GM12878 (cell line): ENCODE data around the gene LAMA5. TPM values are rescaled to one million over a fixed set of nuclear protein-coding genes. Genes with fewer than 3 reads are reported as not detected.
A peak's percentile ranks its signal among the peaks of the same experiment; 100 is the strongest.

Experiments
- ATAC-seq: fragments of 200-7000 bp; cut with Tn5 transposase; 3 replicates; pipeline ENCODE4 v1.9.1; 2020; ENCODE audit warnings: mild to moderate bottlenecking, moderate library complexity
- BruUV-seq: library from RNA; stranded (reverse); fragments of 400-500 nt; replicated peaks from 2 replicates; lab custom pipeline; 2021; lab: Mats Ljungman, UMichigan
- CTCF ChIA-PET: fragments of 300-600 bp; sonication (Branson Sonifier 250); formaldehyde crosslinking; extraction: SDS; loops from one replicate; lab custom pipeline; 2021; ENCODE audit warnings: inconsistent platforms; lab: Yijun Ruan, JAX
- POLR2A ChIA-PET: fragments of 350-600 bp; formaldehyde crosslinking; extraction: SDS; loops from one replicate; lab custom pipeline; 2021; ENCODE audit warnings: inconsistent platforms; lab: Charles Lee
- RAD21 ChIA-PET: fragments of 300-600 bp; sonication (Branson Sonifier 250); formaldehyde crosslinking; loops from one replicate; lab custom pipeline; 2023; ENCODE audit warnings: antibody characterized with exemption; ENCODE audit not compliant: unreplicated experiment; lab: Charles Lee
- SMC1A ChIA-PET: fragments of 300-600 bp; sonication (Branson Sonifier 250); formaldehyde crosslinking; loops from one replicate; lab custom pipeline; 2023; ENCODE audit not compliant: unreplicated experiment, uncharacterized antibody; lab: Charles Lee
- DNase-seq: peaks from one replicate; pipeline ENCODE4 v3.0.0-alpha.2; 2011; ENCODE audit warnings: low read depth, low spot score
- FAIRE-seq: peaks from 3 replicates; lab custom pipeline; 2011; peaks lifted over from hg19 to GRCh38; lab: Jason Lieb, UNC
- H2AFZ ChIP-seq: 2 replicates; pipeline ENCODE4 v1.6.0; 2011; ENCODE audit warnings: low read depth, low read length, control low read depth; ENCODE audit not compliant: control insufficient read depth
- H3K27ac ChIP-seq: 2 replicates; pipeline ENCODE4 v1.5.1; 2011; ENCODE audit warnings: control low read depth; ENCODE audit not compliant: control insufficient read depth, insufficient read depth
- H3K27me3 ChIP-seq, 2 experiments: replicated peaks in 1 of 2; 2 replicates each; pipeline versions ENCODE4 v1.6.0 to v1.6.1; 2011; ENCODE audit warnings: low read length in 1 of 2; ENCODE audit not compliant: control insufficient read depth in 2 of 2, insufficient read depth in 2 of 2
- H3K36me3 ChIP-seq, 2 experiments: 2 replicates each; pipeline ENCODE4 v1.5.1; 2011; ENCODE audit warnings: low read length in 1 of 2; ENCODE audit not compliant: control insufficient read depth in 2 of 2, insufficient read depth in 2 of 2
- H3K4me1 ChIP-seq: 2 replicates; pipeline ENCODE4 v1.6.1; 2011; ENCODE audit warnings: mild to moderate bottlenecking, low read length, moderate library complexity, mixed read lengths; ENCODE audit not compliant: control insufficient read depth, insufficient read depth
- H3K4me2 ChIP-seq: 2 replicates; pipeline ENCODE4 v1.6.0; 2011; ENCODE audit warnings: control low read depth; ENCODE audit not compliant: control insufficient read depth, insufficient read depth
- H3K4me3 ChIP-seq: fragments of 200-600 bp; sonication (generic); 2 replicates; pipeline ENCODE4 v1.5.1; 2016
- H3K79me2 ChIP-seq: 2 replicates; pipeline ENCODE4 v1.6.0; 2011; ENCODE audit warnings: low read length; ENCODE audit not compliant: control insufficient read depth, insufficient read depth
- H3K9ac ChIP-seq: 2 replicates; pipeline ENCODE4 v1.8.0; 2011; ENCODE audit warnings: low read length, control low read depth, mixed read lengths; ENCODE audit not compliant: control insufficient read depth, insufficient read depth
- H3K9me3 ChIP-seq: replicated peaks from 3 replicates; pipeline ENCODE4 v1.5.1; 2011; ENCODE audit warnings: mild to moderate bottlenecking, low read length; ENCODE audit not compliant: control insufficient read depth, insufficient read depth
- H4K20me1 ChIP-seq: 2 replicates; pipeline ENCODE4 v1.6.0; 2011; ENCODE audit not compliant: control insufficient read depth, insufficient read depth
- BMI1 ChIP-seq: fragments of 450-650 bp; IDR thresholded peaks from 2 replicates; pipeline ENCODE4 v1.6.1; 2016; ENCODE audit warnings: mild to moderate bottlenecking, moderate library complexity, borderline replicate concordance
- CHD2 ChIP-seq: IDR thresholded peaks from 2 replicates; pipeline ENCODE4 v1.6.1; 2011; ENCODE audit warnings: low read depth, low read length, improper control_type of control experiment, borderline replicate concordance
- MYB ChIP-seq: fragments of 150-350 bp; IDR thresholded peaks from 2 replicates; pipeline ENCODE4 v1.6.1; 2014; ENCODE audit warnings: mild to moderate bottlenecking, low read depth, low read length, borderline replicate concordance
- NFYB ChIP-seq: IDR thresholded peaks from 2 replicates; pipeline ENCODE4 v1.6.1; 2011; ENCODE audit warnings: low read depth, mild to moderate bottlenecking, low read length, improper control_type of control experiment, moderate library complexity; ENCODE audit not compliant: insufficient read depth
- NR2F1 ChIP-seq: fragments of 450-650 bp; conservative IDR thresholded peaks from 2 replicates; pipeline ENCODE4 v1.6.1; 2017; ENCODE audit warnings: mild to moderate bottlenecking
- RELA ChIP-seq: fragments of 450-650 bp; IDR thresholded peaks from 2 replicates; pipeline ENCODE4 v1.8.0; 2014; ENCODE audit warnings: borderline replicate concordance; ENCODE audit not compliant: partially characterized antibody
- STAT1 ChIP-seq: fragments of 450-650 bp; conservative IDR thresholded peaks from 2 replicates; pipeline ENCODE4 v1.6.1; 2014; ENCODE audit warnings: antibody characterized with exemption, mild to moderate bottlenecking
- WGBS: methylation state at CpG from one replicate; pipeline ENCODE4 v1.1.6; 2016; ENCODE audit warnings: low lambda C conversion rate; ENCODE audit not compliant: insufficient replicate concordance, insufficient coverage; ENCODE audit errors: missing lambda C conversion rate; 5-methylcytosine and 5-hydroxymethylcytosine counted together
- in situ Hi-C: fragments of 300-500 bp; cut with MboI; formaldehyde crosslinking; loops from 9 replicates; pipeline ENCODE4 v1.14.3; 2018; ENCODE audit warnings: mixed read lengths
- intact Hi-C: fragments of 100-400 bp; cut with micrococcal nuclease; formaldehyde crosslinking; loops from one replicate; pipeline ENCODE4 v1.14.2; 2022; ENCODE audit not compliant: unreplicated experiment
- polyA plus RNA-seq, 11 experiments: library from polyadenylated mRNA; depleted of rRNA in 4 of 11; unstranded in 6 of 11; stranded (reverse) in 5 of 11; fragments of >200 nt; fragmentation: Nextera tagmentation in 4 of 11; fragmentation: Illumina TruSeq in 1 of 11; extraction: Ambion mirVana in 4 of 11; extraction: Trizol in 1 of 11; gene quantifications; 1 replicate in 1 of 11; 2 replicates in 10 of 11; pipeline versions ENCODE4 v1.2.1 to v1.2.3, GENCODE V29; 2011 to 2016; ENCODE audit warnings: inconsistent platforms in 2 of 11, missing spikeins in 2 of 11, low read depth in 1 of 11
- total RNA-seq, 4 experiments: library from RNA; depleted of rRNA in 3 of 4; stranded (reverse); fragments of >200 nt in 3 of 4; fragmentation: Illumina TruSeq in 1 of 4; extraction: Trizol in 1 of 4; gene quantifications; 2 replicates each; pipeline versions ENCODE4 v1.2.1 to v1.2.3, GENCODE V29; 2013 to 2021
- TF ChIP-seq, protein P1 (sequence below): fragments of 450-650 bp; IDR thresholded peaks from 2 replicates; pipeline ENCODE4 v1.6.1; 2017; ENCODE audit warnings: borderline replicate concordance

The LAMA5 gene
- total and polyA plus RNA-seq, 10 of the 15 experiments (the other 5 are each of a cell fraction or from before 2014, with no cell fraction given): 0.09 to 3.1 (median 1.6) TPM; not detected in 3

DNA sequence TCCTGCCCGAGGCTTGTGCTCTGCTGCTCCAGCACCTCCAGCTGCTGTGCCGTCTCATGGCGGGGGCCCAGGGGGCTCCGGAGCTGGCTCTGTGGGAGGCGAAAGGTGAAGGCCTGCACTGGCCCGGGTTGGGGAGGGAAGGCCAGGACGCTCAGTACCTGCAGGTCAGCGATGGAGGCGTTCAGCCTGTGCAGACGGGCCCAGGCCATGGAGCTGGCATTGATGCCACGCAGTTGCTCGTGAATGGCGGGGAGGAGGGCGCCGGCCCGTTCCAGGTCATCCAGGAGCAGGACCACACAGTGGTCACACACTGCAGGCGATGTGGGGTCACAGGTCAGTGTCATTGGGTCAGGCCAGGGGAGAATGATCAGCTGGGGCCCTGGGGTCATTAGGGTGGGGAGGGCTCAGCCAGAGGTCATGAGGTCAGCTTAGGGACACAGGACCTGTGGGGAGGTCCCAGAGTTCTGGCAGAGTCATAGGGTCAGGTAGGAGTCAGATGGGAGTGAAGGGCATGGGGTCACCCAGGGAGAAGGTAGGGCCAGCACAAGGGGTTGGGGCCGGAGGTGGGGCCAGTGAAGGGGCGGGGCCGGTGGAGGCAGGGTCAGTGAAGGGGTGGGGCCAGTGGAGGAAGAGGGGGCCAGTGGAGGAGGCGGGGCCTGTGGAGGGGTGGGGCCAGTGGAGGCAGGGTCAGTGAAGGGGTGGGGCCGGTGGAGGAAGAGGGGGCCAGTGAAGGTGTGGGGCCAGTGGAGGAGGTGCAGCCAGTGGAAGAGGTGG is 46.3 kb downstream of the LAMA5 start:
- FAIRE-seq (no peak), ATAC-seq (peak; percentile 61), DNase-seq (no peak)
- Histone ChIP-seq H3K4me3 (no peak overlapping the region), H3K36me3 (no peaks in the 10 kb centered on the region), H3K9me3 (no peaks in the 10 kb centered on the region; the same call in 2 of the 3 replicates), H3K9ac (no peak overlapping the region), H3K4me2 (no peak overlapping the region), H3K27me3 (no peaks in the 10 kb centered on the region), H3K27ac (no peak overlapping the region), H2AFZ (no peak overlapping the region), H4K20me1 (no peaks in the 10 kb centered on the region), H3K79me2 (no peaks in the 10 kb centered on the region), H3K4me1 (no peaks in the 10 kb centered on the region)
- ChIA-PET CTCF (no interaction called here), SMC1A (no interaction called here), POLR2A (no interaction called here), RAD21 (no interaction called here)
- BruUV-seq: no TSS peak
- TF ChIP-seq STAT1: no peak
- no peak for TF ChIP-seq CHD2
- no peak for TF ChIP-seq BMI1
- no peak for TF ChIP-seq RELA
- TF ChIP-seq, protein P1, sequence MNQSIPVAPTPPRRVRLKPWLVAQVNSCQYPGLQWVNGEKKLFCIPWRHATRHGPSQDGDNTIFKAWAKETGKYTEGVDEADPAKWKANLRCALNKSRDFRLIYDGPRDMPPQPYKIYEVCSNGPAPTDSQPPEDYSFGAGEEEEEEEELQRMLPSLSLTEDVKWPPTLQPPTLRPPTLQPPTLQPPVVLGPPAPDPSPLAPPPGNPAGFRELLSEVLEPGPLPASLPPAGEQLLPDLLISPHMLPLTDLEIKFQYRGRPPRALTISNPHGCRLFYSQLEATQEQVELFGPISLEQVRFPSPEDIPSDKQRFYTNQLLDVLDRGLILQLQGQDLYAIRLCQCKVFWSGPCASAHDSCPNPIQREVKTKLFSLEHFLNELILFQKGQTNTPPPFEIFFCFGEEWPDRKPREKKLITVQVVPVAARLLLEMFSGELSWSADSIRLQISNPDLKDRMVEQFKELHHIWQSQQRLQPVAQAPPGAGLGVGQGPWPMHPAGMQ: no peak
- TF ChIP-seq NR2F1: no peak; the same call in 1 of the 2 replicates
- no peak for TF ChIP-seq NFYB
- TF ChIP-seq MYB: no peak
- 97% methylated on average over 17 of the region's 22 CpGs for WGBS
- in situ Hi-C loops: no loop called here
- intact Hi-C loops: no loop called here
